Osteoblast (primary cell): ENCODE data around the gene MCIDAS. TPM values are rescaled to one million over a fixed set of nuclear protein-coding genes. Genes with fewer than 3 reads are reported as not detected.

Experiments
- DNase-seq: peaks from one replicate; pipeline ENCODE4 v3.0.0; 2011; ENCODE audit warnings: low spot score, mixed read lengths; ENCODE audit not compliant: insufficient read length; ENCODE audit errors: missing footprints
- H2AFZ ChIP-seq: 2 replicates; pipeline ENCODE4 v1.6.0; 2011; ENCODE audit warnings: mild to moderate bottlenecking, low read length
- H3K27ac ChIP-seq: 2 replicates; pipeline ENCODE4 v1.5.1; 2011; ENCODE audit warnings: mild to moderate bottlenecking, low read depth, low read length, moderate library complexity
- H3K27me3 ChIP-seq: 2 replicates; pipeline ENCODE4 v1.6.0; 2012; ENCODE audit warnings: mild to moderate bottlenecking, control low read depth, inconsistent platforms, low read length, moderate library complexity; ENCODE audit not compliant: insufficient read depth
- H3K36me3 ChIP-seq: 2 replicates; pipeline ENCODE4 v1.5.1; 2011; ENCODE audit warnings: mild to moderate bottlenecking, low read length, control low read depth, moderate library complexity; ENCODE audit not compliant: insufficient read depth
- H3K4me1 ChIP-seq: 2 replicates; pipeline ENCODE4 v1.5.1; 2011; ENCODE audit warnings: mild to moderate bottlenecking, low read length, control low read depth, moderate library complexity; ENCODE audit not compliant: insufficient read depth
- H3K4me2 ChIP-seq: 2 replicates; pipeline ENCODE4 v1.6.0; 2011; ENCODE audit warnings: mild to moderate bottlenecking, low read length; ENCODE audit not compliant: insufficient read depth
- H3K4me3 ChIP-seq: fragments of 200-600 bp; sonication (generic); 3 replicates; pipeline ENCODE4 v1.5.1; 2012; ENCODE audit warnings: mild to moderate bottlenecking, low read length, inconsistent platforms; ENCODE audit not compliant: insufficient read depth
- H3K79me2 ChIP-seq: 2 replicates; pipeline ENCODE4 v1.6.0; 2012; ENCODE audit warnings: mild to moderate bottlenecking, low read length, control low read depth, inconsistent platforms; ENCODE audit not compliant: insufficient read depth
- H3K9me3 ChIP-seq: 2 replicates; pipeline ENCODE4 v1.5.1; 2011; ENCODE audit warnings: low read depth, low read length, control low read depth
- H4K20me1 ChIP-seq: 2 replicates; pipeline ENCODE4 v1.6.0; 2012; ENCODE audit warnings: mild to moderate bottlenecking, low read length, control low read depth; ENCODE audit not compliant: insufficient read depth
- total RNA-seq: library from RNA; depleted of rRNA; stranded (reverse); fragments of >200 nt; gene quantifications from 2 replicates; pipeline ENCODE4 v1.2.3, GENCODE V29; 2012
- TF ChIP-seq, protein P1 (sequence below): IDR thresholded peaks from 2 replicates; pipeline ENCODE4 v1.5.1; 2011; ENCODE audit warnings: mild to moderate bottlenecking, low read depth, low read length, moderate library complexity; ENCODE audit errors: extremely low read depth

The MCIDAS gene
- total RNA-seq, 1 donor, result under 0.01 TPM

- Histone ChIP-seq H4K20me1 (no peaks in the 10 kb centered on the region), H3K36me3 (no peaks in the 10 kb centered on the region), H3K4me1 (peaks cover 21% of the 10 kb centered on the region), H3K27ac (no peak overlapping the region), H3K4me2 (peak overlapping the region; percentile 74), H2AFZ (no peak overlapping the region), H3K27me3 (peaks cover 86% of the 10 kb centered on the region), H3K79me2 (no peaks in the 10 kb centered on the region), H3K9me3 (no peaks in the 10 kb centered on the region), H3K4me3 (no peak overlapping the region)
- DNase-seq, result no peak
- TF ChIP-seq, protein P1, sequence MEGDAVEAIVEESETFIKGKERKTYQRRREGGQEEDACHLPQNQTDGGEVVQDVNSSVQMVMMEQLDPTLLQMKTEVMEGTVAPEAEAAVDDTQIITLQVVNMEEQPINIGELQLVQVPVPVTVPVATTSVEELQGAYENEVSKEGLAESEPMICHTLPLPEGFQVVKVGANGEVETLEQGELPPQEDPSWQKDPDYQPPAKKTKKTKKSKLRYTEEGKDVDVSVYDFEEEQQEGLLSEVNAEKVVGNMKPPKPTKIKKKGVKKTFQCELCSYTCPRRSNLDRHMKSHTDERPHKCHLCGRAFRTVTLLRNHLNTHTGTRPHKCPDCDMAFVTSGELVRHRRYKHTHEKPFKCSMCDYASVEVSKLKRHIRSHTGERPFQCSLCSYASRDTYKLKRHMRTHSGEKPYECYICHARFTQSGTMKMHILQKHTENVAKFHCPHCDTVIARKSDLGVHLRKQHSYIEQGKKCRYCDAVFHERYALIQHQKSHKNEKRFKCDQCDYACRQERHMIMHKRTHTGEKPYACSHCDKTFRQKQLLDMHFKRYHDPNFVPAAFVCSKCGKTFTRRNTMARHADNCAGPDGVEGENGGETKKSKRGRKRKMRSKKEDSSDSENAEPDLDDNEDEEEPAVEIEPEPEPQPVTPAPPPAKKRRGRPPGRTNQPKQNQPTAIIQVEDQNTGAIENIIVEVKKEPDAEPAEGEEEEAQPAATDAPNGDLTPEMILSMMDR, result no peak
These were observed 50.0 kb downstream of the MCIDAS start for GRCh38 chr5:55177078-55177477.

GRCh38 chr5:55176176-55176818 lies 50.8 kb downstream of the MCIDAS start:
- Histone ChIP-seq H3K4me3 (peak overlapping the region; percentile 60), H3K79me2 (no peaks in the 10 kb centered on the region), H3K4me1 (peaks cover 22% of the 10 kb centered on the region), H3K27ac (no peak overlapping the region), H3K27me3 (peaks cover 78% of the 10 kb centered on the region), H3K36me3 (no peaks in the 10 kb centered on the region), H2AFZ (peak overlapping the region; percentile 71), H4K20me1 (no peaks in the 10 kb centered on the region), H3K9me3 (no peaks in the 10 kb centered on the region), H3K4me2 (peak overlapping the region; percentile 74)
- TF ChIP-seq, protein P1, result no peak
- DNase-seq, result peak; percentile 69

- H3K4me3 ChIP-seq, result peak overlapping the region; percentile 60
- no peaks in the 10 kb centered on the region for H3K79me2 ChIP-seq
- H3K4me1 ChIP-seq, result peaks cover 22% of the 10 kb centered on the region
- no peak overlapping the region for H2AFZ ChIP-seq
- H3K36me3 ChIP-seq, result no peaks in the 10 kb centered on the region
- H3K27me3 ChIP-seq, result peaks cover 73% of the 10 kb centered on the region
- peak overlapping the region; percentile 74 for H3K4me2 ChIP-seq
- no peak for DNase-seq
- TF ChIP-seq, protein P1, result no peak
- no peak overlapping the region for H3K27ac ChIP-seq
- H3K9me3 ChIP-seq, result no peaks in the 10 kb centered on the region
- no peaks in the 10 kb centered on the region for H4K20me1 ChIP-seq
These were observed 51.3 kb downstream of the MCIDAS start for GRCh38 chr5:55175781-55176175.

DNA sequence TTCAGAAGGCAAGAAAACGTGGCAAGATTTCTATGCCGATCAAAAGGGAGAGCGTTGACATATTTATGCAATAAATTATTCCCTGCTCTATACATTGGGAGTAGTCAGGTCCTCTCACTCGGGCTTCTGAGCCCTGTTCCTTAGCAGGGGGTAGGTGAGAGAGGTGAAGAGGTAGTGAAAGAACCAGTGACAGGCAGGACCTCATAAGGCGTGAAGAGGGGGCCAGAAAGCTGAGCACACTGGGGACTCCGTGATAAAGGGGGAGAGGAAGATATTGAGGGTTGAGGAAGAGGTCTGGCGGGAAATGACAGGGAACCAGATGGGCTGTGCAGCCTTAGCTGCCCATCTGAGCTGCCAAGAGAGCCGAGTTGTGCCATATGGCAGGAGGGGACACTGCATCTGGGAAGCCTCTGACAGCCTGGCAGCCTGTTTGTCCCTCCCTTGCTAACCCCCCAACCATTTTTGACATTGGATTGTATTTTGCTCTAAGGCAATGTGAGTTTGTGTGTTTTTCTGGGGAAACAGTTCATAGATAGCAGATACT lies 53.4 kb downstream of the MCIDAS start:
- no peaks in the 10 kb centered on the region for H4K20me1 ChIP-seq
- no peak overlapping the region for H3K27ac ChIP-seq
- TF ChIP-seq, protein P1, result no peak
- H3K4me3 ChIP-seq, result peak overlapping the region; percentile 75
- H3K79me2 ChIP-seq, result no peaks in the 10 kb centered on the region
- H3K9me3 ChIP-seq, result no peaks in the 10 kb centered on the region
- H3K27me3 ChIP-seq, result peaks cover 53% of the 10 kb centered on the region
- H3K4me2 ChIP-seq, result peak overlapping the region; percentile 90
- H3K4me1 ChIP-seq, result peaks cover 22% of the 10 kb centered on the region
- H2AFZ ChIP-seq, result peak overlapping the region; percentile 79
- peak; percentile 45 for DNase-seq
- H3K36me3 ChIP-seq, result no peaks in the 10 kb centered on the region
